Suppressor macrophage (primary cell): Measurements from ENCODE around the gene GPR171.
"Not testable (repeated sequence)": the region's sequence is repeated elsewhere in the genome, so short reads cannot be mapped to it uniquely, and the experiment has no call there.

ENCODE experiments used
- DNase-seq, 4 experiments: peaks; one replicate each; pipeline ENCODE4 v3.0.0-alpha.2; 2020 to 2022
- total RNA-seq, 17 experiments: gene quantifications; one replicate each; lab custom pipeline; 2026; ENCODE audit warnings: mixed read lengths in 6 of 17, inconsistent platforms in 3 of 17; lab: John Stamatoyannopoulos, UW

Gene GPR171
- 0 to 0.44 (median 0) reads per million in 17 experiments for total RNA-seq

GRCh38 chr3:151203051-151203420 is at the start of gene GPR171:
TSS of gene GPR171 (minus strand) at chr3:151203216. CDS start at chr3:151199386, 3,830 bp downstream.
- DNase-seq: no peak

GRCh38 chr3:151248772-151249337 is 45.8 kb upstream of the GPR171 start:
- no peak for DNase-seq

- not testable (repeated sequence) for DNase-seq
These were observed 39.0 kb upstream of the GPR171 start for GRCh38 chr3:151242006-151242405.

GRCh38 chr3:151236736-151237135 is 33.7 kb upstream of the GPR171 start:
- no peak for DNase-seq

- no peak for DNase-seq
These were observed 33.3 kb upstream of the GPR171 start for GRCh38 chr3:151236316-151236715.

- DNase-seq: no peak
These were observed 31.8 kb upstream of the GPR171 start for GRCh38 chr3:151234825-151235224.

- no peak for DNase-seq
These were observed 30.0 kb upstream of the GPR171 start for GRCh38 chr3:151232991-151233390.

GRCh38 chr3:151232403-151232802 is 29.4 kb upstream of the GPR171 start:
- DNase-seq: not testable (repeated sequence)

GRCh38 chr3:151230646-151231045 is 27.6 kb upstream of the GPR171 start:
- DNase-seq: peak; percentile 59 to 79 (median 70)

GRCh38 chr3:151228666-151229040 is 25.6 kb upstream of the GPR171 start:
- DNase-seq: no peak

- peak; percentile 81 to 91 (median 88) for DNase-seq
These were observed 25.0 kb upstream of the GPR171 start for GRCh38 chr3:151227807-151228665.

GRCh38 chr3:151227266-151227806 is 24.3 kb upstream of the GPR171 start:
- DNase-seq: peak in 3 of 4 experiments; percentile 14 to 35 (median 22)

- DNase-seq: no peak
These were observed 23.8 kb upstream of the GPR171 start for GRCh38 chr3:151226825-151227224.

GRCh38 chr3:151226088-151226563 is 23.1 kb upstream of the GPR171 start:
- DNase-seq: peak; percentile 51 to 78 (median 65)

- DNase-seq: no peak
These were observed 22.3 kb upstream of the GPR171 start for GRCh38 chr3:151225040-151225975.

- DNase-seq: no peak
These were observed 21.4 kb upstream of the GPR171 start for GRCh38 chr3:151224268-151224866.

- peak in 1 of 4 experiments; percentile 15 for DNase-seq
These were observed 16.0 kb upstream of the GPR171 start for GRCh38 chr3:151219056-151219455.

GRCh38 chr3:151218136-151218535 is 15.1 kb upstream of the GPR171 start:
- DNase-seq: no peak

- peak in 2 of 4 experiments; percentile 12 to 16 for DNase-seq
These were observed 13.9 kb upstream of the GPR171 start for GRCh38 chr3:151216641-151217607.

GRCh38 chr3:151214459-151214858 is 11.4 kb upstream of the GPR171 start:
- DNase-seq: no peak

- DNase-seq: no peak
These were observed 10.9 kb upstream of the GPR171 start for GRCh38 chr3:151213881-151214280.
